Tibial artery (tissue), 4 donors: ENCODE data around the gene CRAMP1.

Experiments
- DNase-seq, 2 donors: peaks; one replicate each; pipeline ENCODE4 v3.0.0-alpha.2; 2019
- H3K27ac ChIP-seq, 2 donors: fragments of 200-600 bp; sonication (generic) in 1 of 2; 1 replicate in 1 of 2; 2 replicates in 1 of 2; pipeline ENCODE4 v1.5.1; 2018 to 2019; ENCODE audit warnings: mild to moderate bottlenecking in 1 of 2
- H3K27me3 ChIP-seq, 2 donors: fragments of 200-600 bp; sonication (generic) in 1 of 2; one replicate each; pipeline versions ENCODE4 v1.5.1 to v1.6.0; 2016 to 2019
- H3K36me3 ChIP-seq, 3 donors: fragments of 200-600 bp; sonication (generic) in 2 of 3; one replicate each; pipeline ENCODE4 v1.5.1; 2016 to 2019; ENCODE audit warnings: mild to moderate bottlenecking in 2 of 3
- H3K4me1 ChIP-seq, 4 donors: fragments of 200-600 bp; sonication (generic) in 2 of 4; 1 replicate in 3 of 4; 2 replicates in 1 of 4; pipeline ENCODE4 v1.5.1; 2016 to 2019
- H3K4me3 ChIP-seq, 2 donors: fragments of 200-600 bp; sonication (generic) in 1 of 2; 1 replicate in 1 of 2; 2 replicates in 1 of 2; pipeline ENCODE4 v1.5.1; 2018 to 2019; ENCODE audit warnings: mild to moderate bottlenecking in 2 of 2
- H3K9me3 ChIP-seq, 3 donors: fragments of 200-600 bp; sonication (generic) in 1 of 3; one replicate each; pipeline ENCODE4 v1.5.1; 2016 to 2019
- intact Hi-C: fragments of 100-400 bp; cut with DNase I; formaldehyde crosslinking; loops from one replicate; pipeline ENCODE4 v1.15.0; 2023; ENCODE audit warnings: low total_unique reads
- TF ChIP-seq, protein P1 (sequence below), 2 experiments: fragments of 200-600 bp in 1 of 2; fragments of 450-650 bp in 1 of 2; IDR thresholded peaks; one replicate each; pipeline ENCODE4 v1.5.1; 2017 to 2019; ENCODE audit warnings: antibody characterized with exemption in 2 of 2, mild to moderate bottlenecking in 1 of 2, moderate library complexity in 1 of 2

The CRAMP1 gene

DNA sequence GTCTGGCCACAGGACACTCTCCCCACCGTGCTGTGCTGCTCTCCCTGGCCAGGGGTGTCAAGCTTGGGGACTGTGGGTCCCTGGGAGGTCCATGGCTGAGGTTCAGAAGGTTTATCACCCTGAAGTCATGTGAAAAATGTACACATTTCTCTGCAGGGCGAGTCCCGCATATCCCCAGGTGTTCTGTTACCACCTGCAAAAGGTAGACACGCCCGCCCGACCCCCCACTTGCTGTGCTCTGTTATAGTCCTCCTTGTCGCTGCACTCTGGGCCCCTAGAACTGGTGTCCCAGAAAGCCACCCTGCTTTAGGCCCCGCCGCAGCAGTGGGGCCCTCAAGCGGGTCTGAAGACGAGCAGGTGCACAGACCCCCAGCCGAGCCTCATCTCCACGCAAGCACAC is 77.7 kb downstream of the CRAMP1 start:
- no peak for DNase-seq
- intact Hi-C loops = no loop called here

GRCh38 chr16:1690810-1691209 is 78.7 kb downstream of the CRAMP1 start:
- TF ChIP-seq, protein P1, sequence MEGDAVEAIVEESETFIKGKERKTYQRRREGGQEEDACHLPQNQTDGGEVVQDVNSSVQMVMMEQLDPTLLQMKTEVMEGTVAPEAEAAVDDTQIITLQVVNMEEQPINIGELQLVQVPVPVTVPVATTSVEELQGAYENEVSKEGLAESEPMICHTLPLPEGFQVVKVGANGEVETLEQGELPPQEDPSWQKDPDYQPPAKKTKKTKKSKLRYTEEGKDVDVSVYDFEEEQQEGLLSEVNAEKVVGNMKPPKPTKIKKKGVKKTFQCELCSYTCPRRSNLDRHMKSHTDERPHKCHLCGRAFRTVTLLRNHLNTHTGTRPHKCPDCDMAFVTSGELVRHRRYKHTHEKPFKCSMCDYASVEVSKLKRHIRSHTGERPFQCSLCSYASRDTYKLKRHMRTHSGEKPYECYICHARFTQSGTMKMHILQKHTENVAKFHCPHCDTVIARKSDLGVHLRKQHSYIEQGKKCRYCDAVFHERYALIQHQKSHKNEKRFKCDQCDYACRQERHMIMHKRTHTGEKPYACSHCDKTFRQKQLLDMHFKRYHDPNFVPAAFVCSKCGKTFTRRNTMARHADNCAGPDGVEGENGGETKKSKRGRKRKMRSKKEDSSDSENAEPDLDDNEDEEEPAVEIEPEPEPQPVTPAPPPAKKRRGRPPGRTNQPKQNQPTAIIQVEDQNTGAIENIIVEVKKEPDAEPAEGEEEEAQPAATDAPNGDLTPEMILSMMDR (IDR thresholded peaks at IDR 0.05) = no peak
- no peak overlapping the region for H3K27ac ChIP-seq
- H3K9me3 ChIP-seq = no peaks in the 10 kb centered on the region
- no peak for DNase-seq
- H3K4me3 ChIP-seq = no peak overlapping the region
- no peaks in the 10 kb centered on the region for H3K4me1 ChIP-seq
- no peaks in the 10 kb centered on the region for H3K27me3 ChIP-seq
- peaks cover 18 to 64% (median 50%) of the 10 kb centered on the region in 3 donors for H3K36me3 ChIP-seq
- intact Hi-C loops = no loop called here

More for the DNA sequence above, 77.7 kb downstream of the CRAMP1 start:
- H3K4me3 ChIP-seq = no peak overlapping the region
- H3K27me3 ChIP-seq = no peaks in the 10 kb centered on the region
- peaks cover 18 to 72% (median 55%) of the 10 kb centered on the region in 3 donors for H3K36me3 ChIP-seq
- no peak overlapping the region for H3K27ac ChIP-seq
- no peaks in the 10 kb centered on the region for H3K9me3 ChIP-seq
- TF ChIP-seq, protein P1 (IDR thresholded peaks at IDR 0.05) = no peak
- H3K4me1 ChIP-seq = no peaks in the 10 kb centered on the region

DNA sequence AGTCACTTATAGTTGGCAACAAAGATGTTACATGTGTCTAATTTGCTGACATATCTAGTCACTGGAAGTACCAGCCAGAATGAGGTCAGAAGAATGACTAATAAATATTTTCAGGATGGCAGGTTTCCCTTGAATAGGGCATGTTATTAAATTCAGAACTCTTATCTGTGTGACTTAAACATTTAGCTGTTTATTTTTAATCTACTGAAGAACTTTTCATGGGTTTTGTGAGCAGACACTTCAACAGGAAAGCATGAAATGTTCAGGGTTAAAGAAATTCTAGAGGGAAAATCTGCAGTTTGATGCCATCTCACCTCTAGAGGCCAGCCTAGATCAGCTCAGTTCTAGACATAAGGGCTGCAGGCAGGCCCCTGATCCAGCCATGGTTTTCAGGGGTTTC is 79.1 kb downstream of the CRAMP1 start:
- H3K4me3 ChIP-seq = no peak overlapping the region
- TF ChIP-seq, protein P1 (IDR thresholded peaks at IDR 0.05) = no peak
- no peaks in the 10 kb centered on the region for H3K27me3 ChIP-seq
- no peak for DNase-seq
- peaks cover 18 to 60% (median 50%) of the 10 kb centered on the region in 3 donors for H3K36me3 ChIP-seq
- no peaks in the 10 kb centered on the region for H3K9me3 ChIP-seq
- no peaks in the 10 kb centered on the region for H3K4me1 ChIP-seq
- no peak overlapping the region for H3K27ac ChIP-seq
- intact Hi-C loops = no loop called here

GRCh38 chr16:1691956-1692355 is 79.8 kb downstream of the CRAMP1 start:
- peaks cover 18 to 53% (median 47%) of the 10 kb centered on the region in 3 donors for H3K36me3 ChIP-seq
- no peak for DNase-seq
- H3K27ac ChIP-seq = no peak overlapping the region
- TF ChIP-seq, protein P1 (IDR thresholded peaks at IDR 0.05) = no peak
- no peaks in the 10 kb centered on the region for H3K9me3 ChIP-seq
- no peaks in the 10 kb centered on the region for H3K27me3 ChIP-seq
- intact Hi-C loops = no loop called here
- H3K4me1 ChIP-seq = no peaks in the 10 kb centered on the region
- H3K4me3 ChIP-seq = no peak overlapping the region

GRCh38 chr16:1696863-1697262 is 84.7 kb downstream of the CRAMP1 start:
- Histone ChIP-seq H3K27ac (no peak overlapping the region), H3K36me3 (peaks cover 26 to 70% (median 41%) of the 10 kb centered on the region in 3 donors), H3K4me3 (no peak overlapping the region), H3K27me3 (no peaks in the 10 kb centered on the region), H3K9me3 (no peaks in the 10 kb centered on the region), H3K4me1 (no peaks in the 10 kb centered on the region)
- intact Hi-C loops = no loop called here
- DNase-seq = no peak
- TF ChIP-seq, protein P1 (IDR thresholded peaks at IDR 0.05) = no peak

DNA sequence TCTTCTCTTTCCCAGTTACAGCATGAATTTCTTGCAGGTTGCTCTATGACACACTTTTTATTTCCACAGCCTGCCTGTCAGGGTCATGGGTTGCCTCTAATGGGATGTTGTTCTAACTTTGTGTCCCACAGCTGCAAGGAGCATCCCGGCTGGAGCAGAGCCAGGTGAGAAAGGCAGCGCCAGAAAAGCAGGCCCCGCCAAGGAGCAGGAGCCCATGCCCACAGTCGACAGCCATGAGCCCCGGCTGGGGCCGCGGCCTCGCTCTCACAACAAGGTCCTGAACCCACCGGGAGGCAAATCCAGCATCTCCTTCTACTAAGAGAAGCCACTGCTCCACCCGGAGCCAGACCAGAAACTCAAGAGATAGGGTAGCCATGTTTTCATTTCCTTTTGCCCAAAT is 86.5 kb downstream of the CRAMP1 start:
- intact Hi-C loops = no loop called here
- Histone ChIP-seq H3K27me3 (no peaks in the 10 kb centered on the region), H3K36me3 (peaks cover 8 to 58% (median 22%) of the 10 kb centered on the region in 3 donors), H3K4me1 (no peaks in the 10 kb centered on the region), H3K4me3 (no peak overlapping the region), H3K27ac (no peak overlapping the region), H3K9me3 (no peaks in the 10 kb centered on the region)
- DNase-seq = no peak
- TF ChIP-seq, protein P1 (IDR thresholded peaks at IDR 0.05) = no peak
